Gastroesophageal sphincter (tissue), 4 donors: ENCODE data around the gene MMP20. TPM values are rescaled to one million over a fixed set of nuclear protein-coding genes. Genes with fewer than 3 reads are reported as not detected.

Experiments used
- ATAC-seq: fragments of 150-250 bp; one replicate; pipeline ENCODE4 v1.9.1; 2016; ENCODE audit warnings: mild to moderate bottlenecking, moderate library complexity
- H3K27ac ChIP-seq, 4 donors: fragments of 200-600 bp; sonication (generic) in 3 of 4; 1 replicate in 3 of 4; 2 replicates in 1 of 4; pipeline ENCODE4 v1.5.1; 2016 to 2019
- H3K27me3 ChIP-seq: fragments of 200-600 bp; sonication (generic); one replicate; pipeline ENCODE4 v1.5.1; 2019
- H3K36me3 ChIP-seq, 2 donors: fragments of 200-600 bp; sonication (generic); one replicate each; pipeline ENCODE4 v1.5.1; 2019; ENCODE audit warnings: control low read depth in 1 of 2
- H3K4me1 ChIP-seq, 3 donors: fragments of 200-600 bp; sonication (generic); 1 replicate in 2 of 3; 2 replicates in 1 of 3; pipeline ENCODE4 v1.5.1; 2016 to 2019; ENCODE audit warnings: control low read depth in 2 of 3
- H3K4me3 ChIP-seq, 2 donors: fragments of 200-600 bp; sonication (generic); one replicate each; pipeline ENCODE4 v1.5.1; 2019; ENCODE audit warnings: mild to moderate bottlenecking in 1 of 2, moderate library complexity in 1 of 2
- H3K9me3 ChIP-seq, 3 donors: fragments of 200-600 bp; sonication (generic); one replicate each; pipeline ENCODE4 v1.5.1; 2017 to 2019; ENCODE audit warnings: control low read depth in 2 of 3
- EP300 ChIP-seq: sonication (generic); formaldehyde crosslinking; IDR thresholded peaks from one replicate; pipeline ENCODE4 v1.6.1; 2017; ENCODE audit warnings: antibody characterized with exemption, mild to moderate bottlenecking
- POLR2A ChIP-seq, 2 donors: fragments of 450-650 bp; IDR thresholded peaks; one replicate each; pipeline ENCODE4 v1.6.1; 2017; ENCODE audit warnings: antibody characterized with exemption in 2 of 2, mild to moderate bottlenecking in 2 of 2, moderate library complexity in 1 of 2
- POLR2AphosphoS5 ChIP-seq: sonication (generic); formaldehyde crosslinking; IDR thresholded peaks from one replicate; pipeline ENCODE4 v1.6.1; 2017; ENCODE audit warnings: antibody characterized with exemption
- WGBS, 2 donors: methylation state at CpG; one replicate each; pipeline ENCODE4 v1.1.5; 2018; ENCODE audit warnings: low coverage in 1 of 2; 5-methylcytosine and 5-hydroxymethylcytosine counted together
- total RNA-seq, 4 donors: library from RNA; depleted of rRNA; stranded (reverse); fragments of >200 nt; gene quantifications; one replicate each; pipeline ENCODE4 v1.1.0, GENCODE V29; 2016
- TF ChIP-seq, protein P1 (sequence below), 4 experiments: fragments of 200-600 bp in 2 of 4; fragments of 450-650 bp in 2 of 4; sonication (generic) in 1 of 4; IDR thresholded peaks; one replicate each; pipeline ENCODE4 v1.5.1; 2017 to 2019; ENCODE audit warnings: antibody characterized with exemption in 4 of 4, mild to moderate bottlenecking in 2 of 4, moderate library complexity in 2 of 4

Gene MMP20
- total RNA-seq, 4 donors from 2014 or later: not detected

DNA sequence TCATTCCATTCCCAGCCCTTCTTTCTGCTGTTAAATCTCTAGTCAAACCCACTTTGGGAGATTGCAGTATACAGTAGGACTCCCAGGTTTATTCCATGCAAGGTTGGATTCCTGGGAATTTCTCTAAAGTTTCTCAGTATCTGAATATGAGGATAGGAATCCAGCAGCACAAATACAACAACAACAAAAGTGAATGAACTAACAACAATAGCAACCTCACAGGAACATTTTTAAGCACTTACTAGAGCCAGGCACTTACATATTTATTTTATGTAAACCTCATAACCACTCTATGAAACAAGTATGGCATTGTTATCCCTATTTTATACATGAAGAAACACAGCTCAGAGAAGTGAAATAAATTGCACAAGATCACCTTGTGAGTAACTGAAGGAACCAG, 96.5 kb downstream of the MMP20 start:
- no peak for ATAC-seq
- Histone ChIP-seq H3K27ac (no peak overlapping the region), H3K27me3 (no peaks in the 10 kb centered on the region)

DNA sequence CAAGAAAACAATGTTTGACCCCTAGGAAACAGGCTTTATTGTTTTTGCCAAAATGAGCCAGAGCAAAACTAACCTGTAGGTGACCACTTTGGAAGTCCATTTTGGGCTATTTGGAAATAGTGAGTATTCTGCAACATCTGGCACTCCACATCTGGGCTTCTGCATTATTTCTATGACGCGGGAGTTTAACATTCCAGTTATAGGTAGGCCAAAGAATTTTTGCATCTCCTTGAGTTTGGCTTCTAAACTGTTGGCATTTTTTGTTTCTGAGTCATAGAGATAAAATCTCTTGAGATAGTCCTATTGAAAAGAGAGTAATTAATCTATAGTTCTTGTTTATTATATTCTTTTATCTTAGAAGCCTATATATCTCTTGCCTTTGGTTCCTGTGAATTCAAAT, 97.4 kb downstream of the MMP20 start:
- Histone ChIP-seq H3K4me3 (no peak overlapping the region), H3K9me3 (no peaks in the 10 kb centered on the region), H3K27ac (no peak overlapping the region), H3K4me1 (no peaks in the 10 kb centered on the region), H3K27me3 (no peaks in the 10 kb centered on the region), H3K36me3 (no peaks in the 10 kb centered on the region)
- ATAC-seq: no peak
- no peak for TF ChIP-seq POLR2A (IDR thresholded peaks at IDR 0.05)
- TF ChIP-seq, protein P1, sequence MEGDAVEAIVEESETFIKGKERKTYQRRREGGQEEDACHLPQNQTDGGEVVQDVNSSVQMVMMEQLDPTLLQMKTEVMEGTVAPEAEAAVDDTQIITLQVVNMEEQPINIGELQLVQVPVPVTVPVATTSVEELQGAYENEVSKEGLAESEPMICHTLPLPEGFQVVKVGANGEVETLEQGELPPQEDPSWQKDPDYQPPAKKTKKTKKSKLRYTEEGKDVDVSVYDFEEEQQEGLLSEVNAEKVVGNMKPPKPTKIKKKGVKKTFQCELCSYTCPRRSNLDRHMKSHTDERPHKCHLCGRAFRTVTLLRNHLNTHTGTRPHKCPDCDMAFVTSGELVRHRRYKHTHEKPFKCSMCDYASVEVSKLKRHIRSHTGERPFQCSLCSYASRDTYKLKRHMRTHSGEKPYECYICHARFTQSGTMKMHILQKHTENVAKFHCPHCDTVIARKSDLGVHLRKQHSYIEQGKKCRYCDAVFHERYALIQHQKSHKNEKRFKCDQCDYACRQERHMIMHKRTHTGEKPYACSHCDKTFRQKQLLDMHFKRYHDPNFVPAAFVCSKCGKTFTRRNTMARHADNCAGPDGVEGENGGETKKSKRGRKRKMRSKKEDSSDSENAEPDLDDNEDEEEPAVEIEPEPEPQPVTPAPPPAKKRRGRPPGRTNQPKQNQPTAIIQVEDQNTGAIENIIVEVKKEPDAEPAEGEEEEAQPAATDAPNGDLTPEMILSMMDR (IDR thresholded peaks at IDR 0.05): no peak
- no peak for TF ChIP-seq EP300
- no peak for TF ChIP-seq POLR2AphosphoS5
- 59 to 62% methylated on average over 2 of the region's 2 CpGs for WGBS, 2 donors

More for the DNA sequence above, 96.5 kb downstream of the MMP20 start:
- Histone ChIP-seq H3K4me3 (no peak overlapping the region), H3K9me3 (no peaks in the 10 kb centered on the region), H3K36me3 (no peaks in the 10 kb centered on the region), H3K4me1 (no peaks in the 10 kb centered on the region)
- TF ChIP-seq POLR2AphosphoS5 (no peak), EP300 (no peak), POLR2A (IDR thresholded peaks at IDR 0.05) (no peak)
- TF ChIP-seq, protein P1 (IDR thresholded peaks at IDR 0.05): no peak

DNA sequence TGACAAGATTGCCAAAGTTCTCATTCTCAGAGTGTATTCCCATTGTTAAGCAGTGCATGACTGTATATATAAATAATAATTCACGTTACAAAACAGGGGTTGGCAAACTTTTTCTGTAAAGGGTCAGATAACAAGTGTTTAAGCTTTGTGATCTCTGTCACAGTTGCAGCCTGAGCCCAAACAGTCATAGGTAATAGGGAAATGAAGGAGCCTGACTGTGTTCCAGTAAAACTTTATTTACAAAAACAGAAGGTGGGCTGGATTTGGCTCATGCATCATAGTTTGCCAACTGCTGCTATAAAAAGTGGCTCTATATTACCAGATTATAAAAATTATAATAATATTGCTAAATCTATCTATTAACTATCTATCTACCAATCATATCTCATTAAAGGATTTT, 98.1 kb downstream of the MMP20 start:
- no peak for ATAC-seq
- TF ChIP-seq EP300: no peak
- TF ChIP-seq, protein P1 (IDR thresholded peaks at IDR 0.05): no peak
- Histone ChIP-seq H3K27me3 (no peaks in the 10 kb centered on the region), H3K4me1 (no peaks in the 10 kb centered on the region), H3K27ac (no peak overlapping the region), H3K4me3 (no peak overlapping the region), H3K9me3 (no peaks in the 10 kb centered on the region), H3K36me3 (no peaks in the 10 kb centered on the region)
- WGBS, 2 donors: 92 to 100% methylated on average over 1 of the region's 1 CpG

Other genes with a start within 250 kb of the MMP20 start
- gene TMEM123, start 172.6 kb downstream of the MMP20 start, total RNA-seq: 100 to 1,000 TPM in 2 of 4 donors, 10 to 100 TPM in 2; 87.6 to 141 (median 101) TPM
- gene MMP7, start 94.6 kb downstream of the MMP20 start, total RNA-seq: 10 to 100 TPM in 1 of 4 donors, not detected in 3; 36.7 TPM
- gene MMP27, start 80.4 kb upstream of the MMP20 start, total RNA-seq: not detected
- under 1 TPM in 1 of 4 donors, not detected in 3; 0.23 TPM for gene MMP8, start 99.6 kb upstream of the MMP20 start, total RNA-seq
- gene MMP10, start 155.3 kb upstream of the MMP20 start, total RNA-seq: 1 to 10 TPM in 1 of 4 donors, not detected in 3; 1.7 TPM
- not detected for gene MMP1, start 172.8 kb upstream of the MMP20 start, total RNA-seq
- 1 to 10 TPM in 2 of 4 donors, under 1 TPM in 1, not detected in 1; 0.82 to 2.7 (median 1.2) TPM for gene MMP3, start 218.3 kb upstream of the MMP20 start, total RNA-seq
- not detected for gene MMP12, start 249.7 kb upstream of the MMP20 start, total RNA-seq